ENCODE results near the gene ZNF606.

Gene ZNF606

DNA sequence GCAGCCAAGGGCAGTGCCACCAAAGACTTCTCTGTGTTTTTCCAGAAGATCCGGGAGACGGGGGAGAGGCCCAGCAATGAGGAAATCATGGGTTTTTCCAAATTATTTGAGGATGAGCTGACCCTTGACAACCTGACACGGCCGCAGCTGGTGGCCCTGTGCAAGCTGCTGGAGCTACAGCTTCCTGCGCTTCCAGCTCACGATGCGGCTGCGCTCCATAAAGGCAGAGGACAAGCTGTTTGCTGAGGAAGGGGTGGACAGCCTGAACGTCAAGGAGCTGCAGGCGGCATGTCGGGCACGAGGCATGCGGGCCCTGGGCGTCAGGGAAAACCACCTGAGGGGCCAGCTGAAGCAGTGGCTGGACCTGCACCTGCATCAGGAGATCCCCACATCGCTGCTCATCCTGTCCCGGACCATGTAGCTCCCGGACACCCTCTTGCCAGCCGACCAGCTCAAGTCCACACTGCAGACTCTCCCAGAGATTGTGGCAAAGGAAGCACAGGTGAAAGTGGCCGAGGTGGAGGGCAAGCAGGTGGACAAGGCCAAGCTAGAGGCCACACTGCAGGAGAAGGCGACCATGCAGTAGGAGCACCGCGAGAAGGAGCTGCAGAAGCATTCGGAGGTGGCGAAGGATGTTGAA lies 42.9 kb upstream of the ZNF606 start:
- TF ChIP-seq, protein P1, sequence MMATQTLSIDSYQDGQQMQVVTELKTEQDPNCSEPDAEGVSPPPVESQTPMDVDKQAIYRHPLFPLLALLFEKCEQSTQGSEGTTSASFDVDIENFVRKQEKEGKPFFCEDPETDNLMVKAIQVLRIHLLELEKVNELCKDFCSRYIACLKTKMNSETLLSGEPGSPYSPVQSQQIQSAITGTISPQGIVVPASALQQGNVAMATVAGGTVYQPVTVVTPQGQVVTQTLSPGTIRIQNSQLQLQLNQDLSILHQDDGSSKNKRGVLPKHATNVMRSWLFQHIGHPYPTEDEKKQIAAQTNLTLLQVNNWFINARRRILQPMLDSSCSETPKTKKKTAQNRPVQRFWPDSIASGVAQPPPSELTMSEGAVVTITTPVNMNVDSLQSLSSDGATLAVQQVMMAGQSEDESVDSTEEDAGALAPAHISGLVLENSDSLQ (IDR thresholded peaks at IDR 0.05) = no peak
- TF ChIP-seq FOXA1 (IDR thresholded peaks at IDR 0.05) (no peak), ELF4 (IDR thresholded peaks at IDR 0.05) (no peak), SP1 (IDR thresholded peaks at IDR 0.05) (no peak)
- ChIA-PET POLR2A (no interaction called here), CTCF (no interaction called here)
- no peak for DNase-seq (ENCODE audit: extremely low spot score)

DNA sequence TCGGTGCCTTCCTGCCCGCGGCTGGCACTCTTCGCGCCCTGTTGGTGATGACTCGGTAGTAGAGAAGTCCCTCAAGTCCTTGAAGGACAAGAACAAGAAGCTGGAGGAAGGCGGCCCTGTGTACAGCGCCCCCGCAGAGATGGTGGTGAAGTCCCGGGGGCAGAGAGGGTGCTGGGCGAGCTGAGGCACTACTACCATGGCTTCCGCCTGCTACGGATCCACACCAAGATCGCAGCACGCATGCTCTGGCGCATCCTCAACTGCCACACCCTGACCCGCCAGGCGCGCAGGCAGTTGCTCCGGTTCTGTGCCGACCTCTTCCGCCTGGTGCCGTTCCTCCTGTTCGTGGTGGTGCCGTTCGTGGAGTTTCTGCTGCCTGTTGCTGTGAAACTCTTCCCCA lies 42.3 kb upstream of the ZNF606 start:
- no peak for DNase-seq (ENCODE audit: extremely low spot score)
- ChIA-PET POLR2A (no interaction called here), CTCF (no interaction called here)
- no peak for TF ChIP-seq SUZ12 (IDR thresholded peaks at IDR 0.05)
- TF ChIP-seq ELF4 (IDR thresholded peaks at IDR 0.05) = no peak
- TF ChIP-seq SP1 (IDR thresholded peaks at IDR 0.05) = no peak
- TF ChIP-seq HDGF (IDR thresholded peaks at IDR 0.05; ENCODE audit: borderline replicate concordance) = no peak
- no peak for TF ChIP-seq L3MBTL2 (conservative IDR thresholded peaks at IDR 0.05)
- no peak for TF ChIP-seq CTBP1 (IDR thresholded peaks at IDR 0.05; ENCODE audit: borderline replicate concordance)
- no peak for TF ChIP-seq ZNF384 (IDR thresholded peaks at IDR 0.05)
- TF ChIP-seq NFRKB (IDR thresholded peaks at IDR 0.05) = no peak
- no peak for TF ChIP-seq LEF1 (IDR thresholded peaks at IDR 0.05; ENCODE audit: borderline replicate concordance)
- no peak for TF ChIP-seq FOXA1 (IDR thresholded peaks at IDR 0.05)
- no peak for TF ChIP-seq ARNT (IDR thresholded peaks at IDR 0.05)
- TF ChIP-seq, protein P1 (IDR thresholded peaks at IDR 0.05) = no peak
- TF ChIP-seq FOXM1 (IDR thresholded peaks at IDR 0.05; ENCODE audit: borderline replicate concordance) = no peak
- no peak for TF ChIP-seq TARDBP (IDR thresholded peaks at IDR 0.05)
- TF ChIP-seq FOXK2 (IDR thresholded peaks at IDR 0.05) = no peak
- no peak for TF ChIP-seq BHLHE40 (IDR thresholded peaks at IDR 0.05; ENCODE audit: borderline replicate concordance)

DNA sequence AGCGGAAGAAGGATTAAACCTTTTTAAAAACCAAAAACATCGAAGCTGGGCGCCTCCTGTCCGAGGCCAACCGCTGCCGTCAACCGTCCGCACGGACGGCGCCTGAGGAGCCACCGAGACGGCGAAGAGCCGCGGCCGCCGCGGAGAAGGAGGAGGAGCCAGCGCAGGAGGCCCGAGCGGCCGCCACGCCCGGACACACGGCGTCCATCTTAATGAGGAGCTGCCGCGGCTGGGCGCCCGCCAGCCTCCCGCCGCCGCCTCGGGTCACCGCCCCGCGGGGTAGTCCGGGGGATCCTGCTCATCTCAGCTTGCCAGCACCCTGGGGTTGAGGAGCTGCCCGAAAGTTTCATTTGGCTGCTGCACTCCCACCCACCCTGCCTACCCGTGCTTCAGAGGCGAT lies 41.8 kb upstream of the ZNF606 start:
- CTCF ChIA-PET = no interaction called here
- DNase-seq (ENCODE audit: extremely low spot score) = no peak
- POLR2A ChIA-PET = no interaction called here
- TF ChIP-seq ELF4 (IDR thresholded peaks at IDR 0.05) (no peak), ARNT (IDR thresholded peaks at IDR 0.05) (no peak), LEF1 (IDR thresholded peaks at IDR 0.05; ENCODE audit: borderline replicate concordance) (no peak), SP1 (IDR thresholded peaks at IDR 0.05) (no peak), FOXA1 (IDR thresholded peaks at IDR 0.05) (no peak), NFRKB (IDR thresholded peaks at IDR 0.05) (no peak)

DNA sequence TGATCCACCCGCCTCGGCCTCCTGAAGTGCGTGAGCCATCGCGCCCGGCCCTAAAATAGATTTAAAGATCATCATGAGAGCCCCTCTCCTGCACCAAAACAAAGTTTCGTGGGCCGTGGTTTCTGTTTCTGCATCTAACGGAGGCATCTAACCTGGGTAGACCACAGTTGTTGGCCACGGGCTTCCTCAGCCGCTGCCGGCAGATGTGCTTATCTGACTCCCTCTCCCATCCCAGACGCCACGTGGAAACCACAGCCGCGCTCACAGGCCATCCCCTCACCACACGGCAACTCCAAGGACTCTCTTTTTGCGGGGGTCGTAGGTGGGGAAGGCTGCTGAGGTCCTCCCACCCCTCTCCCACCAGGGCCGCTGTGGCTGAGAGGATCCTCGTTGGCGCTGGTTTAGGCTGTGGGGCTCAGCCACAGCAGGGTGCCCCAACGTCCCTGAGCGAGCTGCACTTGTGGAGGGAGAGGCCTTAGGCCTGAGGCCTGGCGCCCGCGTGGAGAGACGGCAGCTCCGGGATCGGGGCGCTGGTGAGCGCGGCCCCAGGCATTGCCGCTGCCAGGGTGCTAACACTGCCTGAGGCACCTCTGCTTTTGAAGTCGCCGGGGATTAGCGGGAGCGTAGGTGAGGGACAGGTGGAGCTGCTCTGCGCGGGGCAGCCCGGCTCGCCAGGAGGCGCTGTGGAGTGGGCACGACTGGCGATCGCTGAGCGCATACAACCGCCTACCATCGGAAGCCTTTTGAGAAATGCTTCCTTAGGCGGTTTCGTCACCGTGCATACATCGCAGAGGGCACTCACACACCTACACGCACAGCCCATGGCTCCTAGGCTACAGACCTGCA lies 40.1 kb upstream of the ZNF606 start:
- ChIA-PET CTCF (no interaction called here), POLR2A (no interaction called here)
- DNase-seq (ENCODE audit: extremely low spot score) = no peak
- TF ChIP-seq, protein P1 (IDR thresholded peaks at IDR 0.05) = no peak
- TF ChIP-seq TARDBP (IDR thresholded peaks at IDR 0.05) = no peak
- no peak for TF ChIP-seq SP1 (IDR thresholded peaks at IDR 0.05)
- no peak for TF ChIP-seq FOXK2 (IDR thresholded peaks at IDR 0.05)
- no peak for TF ChIP-seq FOXM1 (IDR thresholded peaks at IDR 0.05; ENCODE audit: borderline replicate concordance)
- no peak for TF ChIP-seq BHLHE40 (IDR thresholded peaks at IDR 0.05; ENCODE audit: borderline replicate concordance)
- no peak for TF ChIP-seq FOXA1 (IDR thresholded peaks at IDR 0.05)
- TF ChIP-seq ELF4 (IDR thresholded peaks at IDR 0.05) = no peak
- no peak for TF ChIP-seq LEF1 (IDR thresholded peaks at IDR 0.05; ENCODE audit: borderline replicate concordance)

DNA sequence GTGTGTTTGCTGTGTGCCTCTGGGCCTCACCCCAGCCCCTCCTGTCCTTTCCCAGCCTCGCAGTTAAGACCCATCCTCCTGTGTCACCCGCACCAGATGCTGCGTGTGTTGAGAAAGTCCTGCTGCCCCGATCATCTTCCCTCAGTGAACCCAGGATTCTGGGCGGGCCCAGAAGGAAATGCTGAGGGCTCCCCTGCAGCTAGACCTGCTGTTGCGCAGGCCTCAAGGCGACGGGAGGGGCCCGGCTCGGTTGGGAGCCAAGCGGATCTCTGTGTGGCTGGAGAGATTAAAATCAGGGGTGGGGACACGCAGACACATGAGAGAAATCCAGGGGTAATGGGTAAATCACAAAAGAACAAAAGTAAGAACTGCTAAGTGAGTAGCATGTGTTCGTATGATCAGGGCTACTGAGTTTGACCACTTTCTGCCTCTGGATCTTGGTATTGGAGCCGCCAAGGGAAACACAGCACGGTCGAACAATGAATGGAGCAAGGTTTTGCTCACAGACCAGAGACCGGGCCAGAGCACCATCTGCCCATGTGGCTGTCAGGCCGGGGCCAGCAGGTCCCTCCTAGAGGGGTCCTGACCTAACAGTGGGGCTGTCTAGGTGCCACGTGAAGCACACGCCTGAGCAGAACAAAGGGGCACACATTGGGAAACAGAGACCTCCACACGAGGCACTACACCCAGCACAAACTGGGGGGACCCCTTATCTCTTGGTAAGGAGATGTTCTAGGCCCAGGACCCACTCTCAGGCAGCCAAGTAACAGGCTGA lies 38.3 kb upstream of the ZNF606 start:
- DNase-seq (ENCODE audit: extremely low spot score) = no peak
- ChIA-PET POLR2A (no interaction called here), CTCF (no interaction called here)
- TF ChIP-seq ELF4 (IDR thresholded peaks at IDR 0.05) = no peak
- no peak for TF ChIP-seq SUZ12 (IDR thresholded peaks at IDR 0.05)
- TF ChIP-seq, protein P1 (IDR thresholded peaks at IDR 0.05) = no peak
- no peak for TF ChIP-seq LEF1 (IDR thresholded peaks at IDR 0.05; ENCODE audit: borderline replicate concordance)
- TF ChIP-seq ZNF384 (IDR thresholded peaks at IDR 0.05) = no peak
- TF ChIP-seq BHLHE40 (IDR thresholded peaks at IDR 0.05; ENCODE audit: borderline replicate concordance) = no peak
- no peak for TF ChIP-seq CTBP1 (IDR thresholded peaks at IDR 0.05; ENCODE audit: borderline replicate concordance)
- no peak for TF ChIP-seq FOXA1 (IDR thresholded peaks at IDR 0.05)
- TF ChIP-seq ARNT (IDR thresholded peaks at IDR 0.05) = no peak
- no peak for TF ChIP-seq FOXK2 (IDR thresholded peaks at IDR 0.05)
- no peak for TF ChIP-seq TARDBP (IDR thresholded peaks at IDR 0.05)

Data from HEK293T (cell line).